AG09309 (cell line): ENCODE results near the gene PCSK1.

Experiments
- DNase-seq: peaks from one replicate; pipeline ENCODE4 v3.0.0-alpha.2; 2010; ENCODE audit warnings: low read depth
- H3K4me3 ChIP-seq: 2 replicates; pipeline ENCODE4 v1.5.1; 2011; ENCODE audit warnings: mild to moderate bottlenecking, low read depth, low read length, moderate library complexity; ENCODE audit not compliant: control insufficient read depth
- CTCF ChIP-seq: IDR thresholded peaks from 2 replicates; pipeline ENCODE4 v1.5.1; 2011; ENCODE audit warnings: mild to moderate bottlenecking, low read depth, low read length, inconsistent platforms; ENCODE audit not compliant: insufficient read depth, control insufficient read depth; ENCODE audit errors: missing control alignments

Gene PCSK1

GRCh38 chr5:96473155-96473554, 40.1 kb upstream of the PCSK1 start:
- TF ChIP-seq CTCF, result no peak
- no peak for DNase-seq
- H3K4me3 ChIP-seq, result no peak overlapping the region

GRCh38 chr5:96470785-96471184, 37.7 kb upstream of the PCSK1 start:
- TF ChIP-seq CTCF, result no peak
- DNase-seq, result no peak

GRCh38 chr5:96468956-96469355, 35.9 kb upstream of the PCSK1 start:
- no peak for DNase-seq
- H3K4me3 ChIP-seq, result no peak overlapping the region
- no peak for TF ChIP-seq CTCF

More at GRCh38 chr5:96470785-96471184, 37.7 kb upstream of the PCSK1 start:
- H3K4me3 ChIP-seq, result no peak overlapping the region

GRCh38 chr5:96463091-96463490, 30.0 kb upstream of the PCSK1 start:
- DNase-seq, result no peak
- no peak overlapping the region for H3K4me3 ChIP-seq
- no peak for TF ChIP-seq CTCF

GRCh38 chr5:96459313-96460121, 26.5 kb upstream of the PCSK1 start:
- no peak overlapping the region for H3K4me3 ChIP-seq
- no peak for TF ChIP-seq CTCF
- DNase-seq, result no peak

GRCh38 chr5:96458176-96458575, 25.1 kb upstream of the PCSK1 start:
- TF ChIP-seq CTCF, result no peak
- no peak for DNase-seq
- H3K4me3 ChIP-seq, result no peak overlapping the region

- H3K4me3 ChIP-seq, result no peak overlapping the region
- no peak for DNase-seq
- TF ChIP-seq CTCF, result no peak
Observed at GRCh38 chr5:96455789-96456188, 22.7 kb upstream of the PCSK1 start.
